RCC 7860 (cell line): Measurements from ENCODE around the gene LMAN2.
"Not testable (repeated sequence)": the region's sequence is repeated elsewhere in the genome, so short reads cannot be mapped to it uniquely, and the experiment has no call there.

Experiments used
- DNase-seq: peaks from one replicate; pipeline ENCODE4 v3.0.0-alpha.2; 2015; ENCODE audit warnings: low spot score
- FAIRE-seq: peaks from 2 replicates; lab custom pipeline; 2012; peaks lifted over from hg19 to GRCh38; lab: Jason Lieb, UNC

The LMAN2 gene

DNA sequence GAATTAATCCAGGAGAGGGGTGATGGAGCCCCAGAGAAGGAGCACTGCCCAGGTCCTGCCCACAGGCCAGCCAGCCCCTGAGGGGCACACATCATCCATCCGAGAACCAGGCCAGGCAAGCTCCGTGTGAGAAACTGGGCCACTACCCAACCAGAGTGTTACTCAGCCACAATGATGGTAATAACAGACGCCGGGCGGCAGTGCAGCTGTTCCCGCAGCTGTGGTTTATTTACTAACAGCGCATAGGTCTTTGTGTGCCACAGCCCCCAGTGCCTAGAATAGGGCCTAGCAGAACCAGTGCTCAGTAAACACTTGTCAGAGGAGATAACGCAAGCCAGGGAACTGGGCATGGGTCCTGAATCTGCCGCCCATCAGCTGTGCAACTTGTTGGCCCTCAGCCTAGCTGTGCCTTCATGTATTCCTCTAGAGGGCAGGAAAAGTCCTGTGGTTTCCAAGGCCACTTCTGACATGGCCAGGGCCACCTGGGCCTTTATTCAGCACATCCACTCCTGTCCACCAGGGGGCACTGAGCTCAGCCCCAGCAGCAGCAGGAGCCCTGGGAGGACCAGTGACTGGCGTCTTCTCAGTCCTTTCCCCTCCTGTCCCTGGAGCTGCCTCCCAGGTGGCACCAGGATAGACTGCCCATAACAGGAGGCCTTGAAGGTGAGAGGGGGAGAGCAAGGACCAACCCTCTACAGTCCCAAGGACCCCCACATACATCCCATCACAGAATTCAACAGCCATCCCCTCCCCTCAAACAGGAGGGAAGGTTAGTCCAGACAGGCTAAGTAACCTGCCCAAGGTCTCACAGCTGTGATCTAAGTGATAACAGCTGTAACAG, 41.9 kb downstream of the LMAN2 start:
- DNase-seq: peak; percentile 77
- FAIRE-seq: no peak

DNA sequence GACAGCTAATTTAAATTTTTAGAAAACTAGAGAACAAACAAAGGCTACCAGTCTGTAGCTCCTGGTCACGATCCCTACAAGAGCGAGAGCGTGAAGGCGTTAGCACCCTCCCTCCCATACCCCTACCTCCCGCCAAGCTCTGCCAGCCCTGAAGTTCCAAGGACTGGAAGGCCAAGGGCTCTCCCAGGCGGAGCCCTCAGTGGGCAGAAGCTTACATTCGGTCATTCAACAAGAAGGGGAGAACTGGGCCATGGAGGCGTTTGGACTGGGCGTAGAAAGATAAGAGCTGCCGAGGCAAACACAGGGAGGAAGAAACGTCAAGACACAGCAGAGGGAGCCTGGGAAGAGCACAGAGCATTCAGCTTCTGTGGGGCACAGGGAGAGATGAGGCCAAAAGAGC, 42.7 kb downstream of the LMAN2 start:
- no peak for DNase-seq
- FAIRE-seq: no peak

DNA sequence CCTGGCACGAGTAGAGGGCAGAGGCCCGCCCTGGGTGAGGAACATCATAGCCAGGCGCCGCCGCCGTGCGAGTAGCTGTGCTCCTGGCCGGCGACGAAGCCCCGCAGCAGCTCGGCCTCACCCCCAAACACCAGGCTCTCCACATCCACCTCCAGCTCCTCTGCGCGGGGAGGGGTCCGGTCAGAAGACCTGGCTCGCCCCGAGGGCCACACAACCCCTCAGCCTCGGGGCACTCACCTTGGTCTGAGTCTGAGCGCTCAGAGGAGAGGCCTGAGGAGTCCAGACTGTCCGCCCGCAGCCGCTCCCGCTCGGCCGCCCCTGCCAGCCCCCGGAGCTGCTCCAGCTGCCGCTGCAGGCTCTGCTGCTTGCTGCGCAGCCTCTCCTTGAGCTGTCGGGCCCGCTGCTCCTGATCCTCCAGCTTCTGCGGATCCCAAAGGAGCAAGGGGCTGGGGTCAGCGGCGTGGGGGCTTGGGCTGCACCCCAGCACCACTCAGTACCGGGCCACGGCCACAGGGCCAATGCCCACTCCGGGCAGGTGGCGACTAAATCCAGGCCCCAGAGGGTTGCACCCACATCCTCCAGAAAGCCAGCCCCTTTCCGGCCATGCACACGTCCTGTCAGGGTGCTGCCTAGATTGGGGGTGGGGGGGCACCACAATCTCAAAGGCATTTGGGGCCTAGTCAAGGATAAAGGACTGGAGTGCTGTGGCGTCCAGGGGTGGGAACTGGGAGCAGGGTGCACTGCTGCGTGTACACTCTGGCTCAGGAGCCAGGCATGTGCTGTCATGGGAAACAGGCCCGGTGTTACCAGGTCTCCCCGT, 43.7 kb downstream of the LMAN2 start:
- no peak for FAIRE-seq
- DNase-seq: no peak

DNA sequence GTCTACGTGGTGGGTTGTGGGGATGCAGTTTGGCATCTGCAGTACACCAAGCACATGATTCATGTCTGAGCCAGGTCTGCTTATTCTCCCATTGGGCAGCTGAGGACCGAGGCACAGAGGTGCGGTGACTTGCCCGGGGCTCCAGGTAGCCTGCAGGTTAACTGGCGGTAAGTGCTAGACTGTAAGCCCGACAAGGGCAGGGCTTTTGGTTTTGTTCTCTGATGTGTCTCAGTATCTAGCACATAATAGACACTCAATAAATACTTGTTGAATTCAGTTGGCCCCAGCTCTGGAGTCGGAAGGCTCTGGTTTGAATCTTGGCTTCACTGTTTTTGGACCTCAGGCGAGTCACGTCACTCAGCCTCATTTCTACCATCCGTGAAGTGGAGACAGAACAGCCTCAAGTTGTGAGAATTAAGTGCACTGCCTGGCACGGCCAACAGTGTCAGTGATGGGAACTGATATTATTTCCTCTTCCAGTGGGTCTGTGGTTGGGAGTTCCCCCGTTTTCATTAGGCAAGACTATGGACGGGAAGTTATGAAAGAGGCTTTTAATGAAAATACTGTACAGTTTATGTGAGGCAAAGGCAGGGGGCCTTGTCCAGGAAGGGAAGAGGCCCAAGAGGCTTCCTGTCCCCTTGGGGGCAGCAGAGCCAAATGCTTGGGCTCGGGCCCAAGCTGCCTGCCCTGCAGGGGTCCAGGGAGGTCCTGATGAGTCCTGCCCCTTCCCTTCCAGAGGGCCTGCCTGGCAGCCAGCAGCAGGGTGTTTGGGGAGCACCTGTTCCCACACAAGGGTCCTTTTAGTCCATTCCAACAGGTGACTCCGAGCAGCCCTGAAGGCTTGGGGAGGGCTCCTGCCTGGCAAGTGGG, 44.6 kb downstream of the LMAN2 start:
- no peak for FAIRE-seq
- no peak for DNase-seq

DNA sequence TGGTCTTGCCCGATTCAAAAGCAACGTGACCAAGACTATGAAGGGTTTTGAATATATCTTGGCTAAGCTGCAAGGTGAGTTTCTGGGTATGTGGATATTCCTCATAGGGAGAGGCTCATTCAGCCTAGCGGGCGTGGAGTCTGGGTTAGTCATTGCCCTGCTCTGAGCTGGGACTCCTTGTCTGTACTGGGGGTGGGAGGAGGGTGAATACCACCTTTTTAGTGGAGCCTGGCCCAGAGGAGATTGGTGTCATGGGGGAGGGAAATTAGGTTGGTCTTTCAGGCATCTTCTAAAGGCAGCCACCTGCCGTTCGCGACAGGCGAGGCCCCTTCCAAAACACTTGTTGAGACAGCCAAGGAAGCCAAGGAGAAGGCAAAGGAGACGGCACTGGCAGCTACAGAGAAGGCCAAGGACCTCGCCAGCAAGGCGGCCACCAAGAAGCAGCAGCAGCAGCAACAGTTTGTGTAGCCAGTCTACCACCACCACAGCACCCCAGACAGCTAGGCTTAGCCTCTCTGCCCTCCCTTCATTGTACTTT, 45.3 kb downstream of the LMAN2 start:
- FAIRE-seq, DNase-seq: not testable (repeated sequence)

DNA sequence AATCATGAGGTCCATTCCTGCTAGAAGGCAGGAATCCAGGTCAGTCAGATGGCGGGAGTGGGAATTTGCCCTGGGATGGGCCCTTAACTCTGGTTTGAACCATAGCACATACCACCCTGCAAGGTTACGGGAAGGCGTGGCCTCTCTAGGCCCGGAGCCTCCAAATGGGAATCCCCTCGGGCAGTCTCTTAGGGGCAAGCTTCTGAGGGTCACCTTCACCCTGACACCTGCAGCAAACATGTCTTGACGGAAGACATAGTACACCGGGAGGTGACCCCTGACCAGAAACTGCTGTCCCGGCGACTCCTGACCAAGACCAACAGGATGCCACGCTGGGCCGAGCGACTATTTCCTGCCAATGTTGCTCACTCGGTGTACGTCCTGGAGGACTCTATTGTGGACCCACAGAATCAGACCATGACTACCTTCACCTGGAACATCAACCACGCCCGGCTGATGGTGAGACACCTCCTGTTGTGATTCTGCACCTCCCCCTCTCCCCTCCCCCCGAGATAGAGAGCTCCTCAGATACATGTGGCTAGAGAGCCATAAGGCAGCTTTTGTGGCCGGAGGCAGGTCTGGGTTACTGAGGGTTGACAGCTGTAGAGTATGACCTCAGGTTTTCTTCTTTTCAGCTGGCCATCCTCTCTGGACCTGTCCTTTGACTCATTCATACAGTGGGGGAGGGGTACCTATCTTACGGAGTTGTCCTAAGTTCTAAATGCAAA, 46.9 kb downstream of the LMAN2 start:
- DNase-seq: peak; percentile 63
- no peak for FAIRE-seq

DNA sequence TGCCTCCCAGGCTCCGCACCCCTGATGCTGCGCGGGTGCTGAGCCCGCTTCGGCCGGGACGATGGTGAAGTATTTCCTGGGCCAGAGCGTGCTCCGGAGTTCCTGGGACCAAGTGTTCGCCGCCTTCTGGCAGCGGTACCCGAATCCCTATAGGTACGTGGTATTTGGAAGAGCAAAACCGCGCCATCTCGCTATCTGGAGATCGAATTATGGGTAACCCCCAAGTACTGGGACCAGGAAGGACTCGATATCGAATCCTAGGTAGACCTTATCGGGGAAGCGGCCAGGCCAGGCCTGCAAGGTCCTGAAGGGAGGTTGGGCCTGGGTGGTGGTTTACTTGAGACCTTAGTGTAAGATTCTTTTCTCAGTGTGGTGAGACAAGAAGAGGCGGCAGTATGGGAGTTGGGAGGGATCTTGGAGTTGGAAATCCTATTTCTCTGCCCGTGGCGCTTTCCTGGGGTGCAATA, 47.5 kb downstream of the LMAN2 start:
- FAIRE-seq: no peak
- no peak for DNase-seq

DNA sequence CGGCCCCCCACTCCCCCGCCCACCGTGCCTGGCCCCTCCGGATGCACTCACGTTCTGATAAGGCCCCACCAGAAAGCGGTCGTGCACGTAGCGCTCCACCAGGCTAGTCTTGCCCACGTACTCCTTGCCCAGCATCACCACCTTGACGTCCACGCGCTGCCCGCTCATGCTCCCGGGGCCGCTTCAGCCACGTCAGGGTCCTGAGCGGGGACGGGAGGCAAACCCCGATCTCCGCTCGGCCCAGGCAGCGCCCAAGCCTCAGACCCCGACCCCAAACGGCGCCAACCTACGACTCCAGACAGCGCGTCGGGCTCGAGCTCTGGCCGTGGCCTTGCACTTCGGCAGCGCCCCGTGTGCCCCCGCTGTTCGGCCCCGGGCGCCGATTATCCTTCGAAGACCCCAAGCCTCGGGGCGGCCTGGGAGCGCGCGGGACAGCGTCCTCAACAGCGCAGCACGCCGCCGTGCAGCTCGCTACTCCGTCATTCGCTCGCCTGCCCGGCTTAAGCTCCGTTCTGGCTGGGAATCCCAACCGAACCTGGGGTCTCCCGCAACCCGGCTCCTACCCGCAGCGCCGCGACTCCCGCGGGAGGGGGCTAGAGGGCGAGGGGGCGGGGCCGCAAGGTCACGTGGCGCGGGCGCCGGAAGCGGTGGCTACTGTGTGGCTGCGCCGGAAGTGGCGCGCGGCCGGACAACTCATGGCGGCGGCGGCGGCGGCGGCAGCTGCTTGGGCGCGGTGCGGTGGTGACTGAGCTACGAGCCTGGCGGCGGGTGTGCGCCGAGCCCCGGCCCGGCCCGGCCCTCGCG, 48.1 kb downstream of the LMAN2 start, which contains the start of the genes PRELID1 and RAB24:
Gene PRELID1, plus strand, starts transcription at position 679 of the 804 bp plus-strand sequence. CDS start 187 bp downstream, outside the sequence.
Gene RAB24, minus strand, starts transcription at position 599 of the 804 bp plus-strand sequence. Its CDS starts 431 bp downstream, at position 168.
- peak; percentile 61 for DNase-seq
- FAIRE-seq: no peak

DNA sequence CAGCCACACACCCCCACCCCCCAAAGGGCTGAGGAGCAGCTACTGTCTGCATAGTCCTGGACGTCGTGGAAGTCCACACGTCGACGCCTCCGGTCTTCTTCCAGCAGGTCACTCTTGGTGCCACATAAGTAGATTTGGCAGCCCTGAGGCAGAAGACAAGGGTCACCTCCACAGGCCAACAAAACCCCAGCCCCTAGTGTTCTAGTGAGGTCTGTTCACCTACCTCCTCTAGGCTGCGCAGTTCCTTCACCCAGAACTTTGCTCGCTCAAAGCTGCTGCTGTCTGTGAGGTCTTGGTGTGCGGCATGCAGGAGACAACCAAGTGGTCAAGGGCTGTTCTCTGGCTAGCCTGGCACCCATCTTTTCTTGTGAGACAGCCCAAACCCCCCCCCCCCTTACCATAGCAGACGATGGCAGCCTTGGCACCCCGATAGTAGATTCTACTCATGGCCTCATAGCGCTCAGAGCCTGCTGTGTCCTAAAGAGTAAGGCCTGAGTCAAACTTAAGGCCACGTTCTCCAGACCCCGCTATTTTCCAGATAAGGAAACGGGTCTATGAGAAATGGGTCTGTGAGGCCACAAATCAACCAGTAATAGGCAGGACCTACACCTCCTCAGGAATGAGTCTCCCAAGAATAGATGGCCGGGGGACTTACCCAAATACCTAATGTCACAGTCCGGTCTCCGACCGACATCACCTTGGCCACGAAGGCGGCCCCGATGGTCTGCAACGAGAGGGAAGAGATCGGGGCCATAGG, 48.9 kb downstream of the LMAN2 start:
- DNase-seq (no peak), FAIRE-seq (no peak)

DNA sequence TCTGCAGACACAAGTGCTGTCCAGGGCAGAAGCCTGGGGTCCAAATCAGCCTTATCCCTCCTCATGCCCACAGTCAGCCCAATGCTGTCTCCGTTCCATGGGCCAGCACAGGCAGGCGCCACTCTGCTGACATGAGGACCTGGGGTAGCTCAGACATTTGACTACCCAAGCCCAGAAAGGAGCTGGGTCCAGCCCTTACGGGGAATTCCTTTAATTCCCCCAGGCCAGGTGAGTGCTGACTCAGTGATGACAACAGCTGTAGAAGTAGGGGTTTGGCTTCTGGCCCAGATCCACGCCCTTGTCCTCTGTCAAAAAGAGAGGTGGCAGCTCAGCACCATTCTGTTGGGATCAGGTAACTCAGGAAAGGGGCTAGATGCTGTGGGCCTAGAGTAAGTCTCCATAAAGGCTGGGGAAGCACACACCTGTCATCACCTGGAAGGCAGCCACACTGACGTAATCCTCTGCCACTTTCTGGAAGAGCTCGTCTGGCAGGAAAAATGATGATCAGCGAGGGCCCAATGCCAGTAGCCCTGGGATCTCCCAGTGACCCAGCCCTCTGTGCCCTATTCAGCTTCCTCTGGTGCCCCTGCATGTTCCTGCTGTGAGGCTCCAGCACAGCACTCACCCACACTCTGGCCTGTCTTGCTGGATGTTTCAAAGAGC, 49.8 kb downstream of the LMAN2 start:
- no peak for DNase-seq

DNA sequence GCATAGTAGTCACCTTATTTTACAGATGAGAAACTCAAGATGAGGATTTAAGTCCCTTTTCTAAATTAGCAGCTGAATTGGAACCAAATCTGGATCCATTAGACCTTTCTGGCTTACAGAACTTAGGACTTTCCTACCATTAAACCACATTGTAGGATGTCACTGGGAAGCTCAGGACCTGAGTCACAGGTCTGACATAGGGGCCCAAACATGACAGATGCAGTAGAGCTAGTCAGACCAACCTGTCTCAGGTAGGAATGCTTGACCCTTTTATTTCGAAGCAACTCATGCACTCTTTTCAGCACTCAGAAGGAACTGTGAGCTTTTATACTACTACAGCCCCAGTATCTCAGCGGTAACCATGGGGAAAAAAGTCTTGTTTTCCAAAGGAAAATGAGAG, 50.5 kb downstream of the LMAN2 start:
- no peak for FAIRE-seq

More for the DNA sequence above, 49.8 kb downstream of the LMAN2 start:
- FAIRE-seq: no peak

DNA sequence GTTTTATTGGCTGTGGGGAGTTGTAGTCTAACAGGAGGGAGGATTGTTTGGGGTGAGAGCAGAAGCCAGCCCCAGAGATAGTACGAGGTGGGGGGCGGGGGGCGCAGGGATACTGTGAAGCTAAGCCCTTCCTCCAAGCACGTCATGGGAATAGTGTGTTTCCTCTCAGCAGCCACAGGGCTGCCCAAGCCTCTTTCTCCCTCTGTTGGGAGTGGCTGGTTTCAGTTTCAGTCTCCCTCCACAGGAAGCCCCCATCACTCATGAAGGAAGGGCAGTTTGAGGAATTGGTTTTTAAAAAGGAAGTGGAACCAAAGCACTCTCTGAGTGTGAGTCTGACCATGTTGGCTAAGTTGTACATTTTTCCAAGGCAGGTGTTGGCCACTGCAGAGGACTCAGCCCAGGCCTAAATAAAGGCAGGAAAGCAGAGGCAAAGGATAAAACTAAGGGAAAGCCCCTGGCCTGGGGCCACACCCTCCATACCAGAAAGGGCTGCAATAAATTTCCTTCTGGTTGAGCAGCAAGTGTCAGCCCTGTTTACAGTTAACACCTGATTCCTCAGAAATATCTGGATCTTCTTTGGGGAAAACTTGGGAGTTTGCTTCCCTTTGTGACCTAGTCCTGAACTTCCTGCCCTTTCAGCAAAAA, 51.1 kb downstream of the LMAN2 start:
- DNase-seq (peak; percentile 41), FAIRE-seq (no peak)

More for the DNA sequence above, 50.5 kb downstream of the LMAN2 start:
- no peak for DNase-seq

DNA sequence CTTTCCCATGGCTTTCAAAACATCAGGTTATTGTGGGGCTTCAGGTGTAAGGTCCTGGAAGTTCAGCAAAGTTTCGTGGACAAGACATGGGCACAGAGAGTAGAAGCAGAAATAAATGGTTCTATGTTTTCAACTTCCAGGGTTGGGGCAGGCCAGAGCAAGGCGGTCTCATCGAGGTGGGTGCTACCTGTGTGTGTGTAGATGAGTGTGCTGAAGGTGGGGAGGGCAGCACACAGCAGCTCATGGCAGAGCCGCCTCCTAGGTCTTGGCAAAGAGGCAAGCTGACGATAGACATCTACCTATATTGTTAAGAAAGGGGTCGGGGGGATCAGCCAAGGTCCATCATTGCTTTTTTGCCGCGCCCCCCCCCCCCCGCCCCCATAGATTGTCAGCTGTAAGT, 51.8 kb downstream of the LMAN2 start:
- FAIRE-seq: no peak

DNA sequence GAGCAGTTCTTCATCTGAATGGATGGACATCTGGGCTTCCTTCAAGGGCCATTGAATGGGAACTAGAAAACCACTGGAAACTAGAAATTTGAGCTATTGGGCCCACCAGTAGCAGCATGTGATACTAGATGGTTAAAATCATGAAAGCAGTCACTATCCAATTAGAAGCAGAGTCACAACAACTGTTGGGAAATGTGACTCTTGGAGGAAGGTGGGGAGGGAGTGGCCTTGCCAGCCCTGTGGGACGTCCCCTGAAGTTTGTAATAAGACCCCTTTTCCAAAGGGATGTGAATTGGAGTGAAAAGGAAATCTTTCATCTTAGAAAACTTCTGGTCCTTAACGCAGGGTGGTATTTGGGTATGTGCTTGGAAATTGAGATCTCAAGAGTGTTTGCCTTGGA, 53.5 kb downstream of the LMAN2 start:
- FAIRE-seq (no peak), DNase-seq (no peak)

More for the DNA sequence above, 51.8 kb downstream of the LMAN2 start:
- DNase-seq: no peak

DNA sequence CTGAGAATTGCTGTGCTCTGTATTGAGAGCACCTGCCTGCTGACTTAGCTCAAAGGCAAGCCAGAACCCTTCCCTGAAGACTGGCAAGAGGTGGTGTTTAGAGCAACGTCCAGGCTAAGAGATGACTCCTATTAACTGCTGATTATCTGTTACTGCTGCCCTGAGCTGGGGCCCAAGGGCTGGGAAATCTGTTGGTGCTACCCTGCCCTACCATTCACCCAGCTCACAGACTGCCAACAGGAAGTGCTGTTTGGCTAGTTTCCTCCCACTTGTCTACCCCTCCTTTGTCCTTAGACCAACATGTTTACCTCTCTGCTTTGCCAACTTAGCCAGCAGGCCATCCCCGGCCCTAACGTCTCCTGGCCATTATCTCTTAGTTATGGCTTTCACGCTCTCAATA, 54.9 kb downstream of the LMAN2 start:
- DNase-seq: no peak
- no peak for FAIRE-seq

DNA sequence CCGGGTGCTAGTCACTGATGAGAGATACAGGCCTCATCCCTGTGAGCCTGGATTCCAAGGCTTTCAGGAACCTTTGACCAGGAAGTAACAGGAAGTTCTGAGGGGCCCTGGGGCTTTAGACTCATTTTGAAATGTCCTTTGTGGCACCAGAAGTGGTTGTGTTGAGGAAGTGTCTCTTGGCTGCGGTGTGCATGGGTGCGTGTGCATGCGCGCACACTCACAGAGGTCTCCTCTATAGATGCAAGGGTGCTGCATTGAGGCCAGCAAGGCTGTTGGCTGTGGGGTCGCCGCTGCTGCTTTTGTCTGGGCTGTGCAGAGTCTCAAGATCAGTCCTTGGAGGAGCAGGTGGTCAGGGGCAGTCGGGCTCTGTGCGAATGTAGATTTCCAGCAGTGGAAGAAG, 55.5 kb downstream of the LMAN2 start:
- FAIRE-seq: no peak
- DNase-seq: no peak

DNA sequence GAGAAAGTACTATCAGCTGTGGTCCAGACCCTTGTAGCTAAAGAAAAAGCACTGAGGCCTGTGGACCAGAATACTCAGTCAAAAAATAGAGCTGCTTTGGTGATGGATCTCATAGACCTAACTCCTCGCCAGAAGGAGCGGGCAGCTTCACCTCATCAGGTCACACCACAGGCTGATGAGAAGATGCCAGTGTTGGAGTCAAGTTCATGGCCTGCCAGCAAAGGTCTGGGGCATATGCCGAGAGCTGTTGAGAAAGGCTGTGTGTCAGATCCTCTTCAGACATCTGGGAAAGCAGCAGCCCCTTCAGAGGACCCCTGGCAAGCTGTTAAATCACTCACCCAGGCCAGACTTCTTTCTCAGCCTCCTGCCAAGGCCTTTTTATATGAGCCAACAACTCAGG, 56.8 kb downstream of the LMAN2 start:
- FAIRE-seq (no peak), DNase-seq (no peak)
